Activated naive CD8-positive, alpha-beta T cell treated with anti-CD3 and anti-CD28 coated beads, Interleukin-2, amount 10 ng/mL, durations not matched to agents 7 days and 5 days (primary cell): ENCODE data around the gene IL22. TPM values are rescaled to one million over a fixed set of nuclear protein-coding genes. Genes with fewer than 3 reads are reported as not detected.

ENCODE experiments used
- ATAC-seq: fragments of 150-1000 bp; cut with Tn5 transposase; one replicate; pipeline ENCODE4 v1.10.0; 2021; ENCODE audit warnings: low read depth, moderate library complexity
- POLR2A ChIA-PET: fragments of 350-600 bp; sonication (Branson Sonifier 250); formaldehyde crosslinking; loops from one replicate; lab custom pipeline; 2021; ENCODE audit warnings: antibody characterized with exemption; lab: Charles Lee
- DNase-seq: peaks from one replicate; pipeline ENCODE4 v3.0.0; 2021
- H3K27ac Mint-ChIP-seq: one replicate; pipeline ENCODE4 v1.8.0; 2022; ENCODE audit warnings: mild to moderate bottlenecking, mixed read lengths
- H3K27me3 Mint-ChIP-seq: one replicate; pipeline ENCODE4 v1.8.0; 2022; ENCODE audit warnings: mild to moderate bottlenecking, moderate library complexity, mixed read lengths
- H3K36me3 Mint-ChIP-seq: one replicate; pipeline ENCODE4 v1.8.0; 2021; ENCODE audit warnings: mild to moderate bottlenecking, mixed read lengths
- H3K4me1 Mint-ChIP-seq: one replicate; pipeline ENCODE4 v1.8.0; 2021; ENCODE audit warnings: mixed read lengths
- H3K4me3 Mint-ChIP-seq: one replicate; pipeline ENCODE4 v1.8.0; 2022; ENCODE audit warnings: mild to moderate bottlenecking, moderate library complexity, mixed read lengths
- H3K9me3 Mint-ChIP-seq: one replicate; pipeline ENCODE4 v1.8.0; 2021; ENCODE audit warnings: mixed read lengths
- total RNA-seq, 2 experiments: library from RNA; stranded (reverse); gene quantifications; one replicate each; pipeline ENCODE4 v1.2.3, GENCODE V29; 2021

IL22 gene
- total RNA-seq, 2 experiments from 2014 or later: not detected

DNA sequence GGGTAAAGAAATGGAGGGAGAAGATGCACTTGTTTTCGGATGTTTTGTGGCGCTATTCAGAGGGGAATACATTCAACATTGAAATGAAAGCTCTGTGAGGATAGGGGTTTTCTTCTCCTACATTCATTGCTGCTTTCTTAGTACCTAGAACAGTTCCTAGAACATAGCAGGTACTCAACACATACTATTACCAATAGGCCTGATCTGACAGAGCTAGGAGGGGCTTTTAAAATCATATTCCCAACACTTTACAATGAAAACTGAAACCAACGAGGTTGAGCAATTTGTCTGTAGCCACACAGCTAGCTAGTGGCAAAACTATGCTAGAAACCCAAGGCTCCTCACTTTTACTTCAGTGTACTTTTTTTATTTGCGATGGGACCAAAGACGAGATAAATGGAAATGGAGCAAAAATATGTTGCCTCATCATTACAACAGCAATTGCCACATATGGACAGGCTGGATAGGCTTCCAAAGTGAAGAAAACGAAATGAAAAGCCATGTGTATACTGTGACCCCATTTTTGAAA is 23.1 kb upstream of the IL22 start:
- no peaks in the 10 kb centered on the region for H3K27me3 Mint-ChIP-seq
- H3K36me3 Mint-ChIP-seq: no peaks in the 10 kb centered on the region
- no peak for DNase-seq
- H3K9me3 Mint-ChIP-seq: peaks cover 1% of the 10 kb centered on the region
- POLR2A ChIA-PET: interaction anchor here (1.0 kb wide), 1 partner anchor 16 kb away, joined by 3 read pairs; no protein-coding TSS in a partner anchor
- no peak overlapping the region for H3K27ac Mint-ChIP-seq
- H3K4me1 Mint-ChIP-seq: peaks cover 22% of the 10 kb centered on the region
- no peak overlapping the region for H3K4me3 Mint-ChIP-seq
- no peak for ATAC-seq

DNA sequence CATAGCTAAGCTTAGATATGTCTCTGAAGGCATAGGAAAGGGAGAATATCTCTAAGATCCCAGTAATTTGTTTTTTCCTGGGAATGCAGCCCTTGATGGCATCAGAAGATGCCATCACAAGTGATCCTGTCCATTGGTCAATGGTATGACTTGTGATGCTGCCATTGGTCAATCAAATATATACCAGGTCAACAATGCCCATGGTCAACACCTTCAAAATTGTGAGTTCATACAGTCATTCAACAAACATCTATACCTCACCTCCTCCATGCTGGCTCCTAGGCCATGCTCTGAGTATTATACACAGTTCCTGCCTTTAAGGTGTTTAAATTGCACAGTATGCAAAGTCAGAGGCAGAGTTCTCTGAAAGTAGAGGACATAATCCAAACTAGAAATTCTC is 19.3 kb upstream of the IL22 start:
- Mint-ChIP-seq H3K27ac (no peak overlapping the region), H3K4me1 (peaks cover 38% of the 10 kb centered on the region), H3K9me3 (peaks cover 1% of the 10 kb centered on the region), H3K4me3 (no peak overlapping the region), H3K36me3 (peaks cover 3% of the 10 kb centered on the region), H3K27me3 (peaks cover 4% of the 10 kb centered on the region)
- ATAC-seq: no peak
- no peak for DNase-seq
- POLR2A ChIA-PET: no interaction called here

DNA sequence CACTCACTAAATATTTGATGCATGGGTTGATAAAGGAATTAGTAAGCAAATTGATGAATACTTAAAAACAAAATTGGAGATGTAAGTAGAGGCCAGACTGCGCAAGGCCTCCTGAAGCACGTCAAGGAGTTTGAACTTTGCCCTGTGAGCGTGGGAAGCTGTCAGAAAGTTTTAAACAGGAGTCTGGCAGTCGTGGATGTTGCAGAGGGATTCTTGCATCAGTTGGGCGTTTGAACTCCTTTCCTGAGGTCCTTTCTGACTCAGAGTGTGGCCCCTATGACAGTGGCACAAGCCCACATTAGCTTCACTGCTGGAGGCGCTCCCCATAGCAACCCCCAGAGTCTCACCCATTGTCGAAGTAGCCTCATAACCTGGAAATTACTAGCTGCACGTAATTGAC is 17.9 kb upstream of the IL22 start:
- no peak for DNase-seq
- Mint-ChIP-seq H3K4me3 (no peak overlapping the region), H3K27me3 (peaks cover 6% of the 10 kb centered on the region), H3K4me1 (peaks cover 40% of the 10 kb centered on the region), H3K36me3 (peaks cover 3% of the 10 kb centered on the region), H3K27ac (no peak overlapping the region), H3K9me3 (peaks cover 1% of the 10 kb centered on the region)
- no peak for ATAC-seq
- POLR2A ChIA-PET: interaction anchor here (0.6 to 1.1 kb wide), 2 partner anchors 191 to 255 kb away, joined by 4 to 5 read pairs; no protein-coding TSS in a partner anchor

DNA sequence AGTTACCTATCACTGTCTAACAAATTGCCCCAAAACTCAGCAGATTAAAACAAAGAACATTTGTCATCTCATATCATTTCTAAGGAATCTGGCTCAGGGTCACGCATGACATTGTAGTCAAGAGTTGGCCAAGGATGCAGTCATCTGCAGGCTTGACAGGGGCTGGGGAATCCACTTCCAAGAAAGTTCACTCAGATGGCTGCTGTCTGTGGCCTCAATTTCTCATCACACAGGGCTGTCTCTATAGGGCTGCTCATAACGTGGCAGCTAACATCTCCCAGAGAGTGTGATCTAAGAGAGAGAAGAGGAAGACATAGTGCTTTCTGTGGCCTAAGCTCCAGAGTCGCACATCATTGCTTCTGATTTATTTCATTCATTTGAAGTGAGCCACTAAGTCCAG is 17.0 kb upstream of the IL22 start:
- Mint-ChIP-seq H3K4me3 (no peak overlapping the region), H3K27ac (no peak overlapping the region), H3K27me3 (peaks cover 6% of the 10 kb centered on the region), H3K36me3 (peaks cover 5% of the 10 kb centered on the region), H3K4me1 (peaks cover 38% of the 10 kb centered on the region), H3K9me3 (peaks cover 1% of the 10 kb centered on the region)
- POLR2A ChIA-PET: no interaction called here
- DNase-seq: no peak
- no peak for ATAC-seq

DNA sequence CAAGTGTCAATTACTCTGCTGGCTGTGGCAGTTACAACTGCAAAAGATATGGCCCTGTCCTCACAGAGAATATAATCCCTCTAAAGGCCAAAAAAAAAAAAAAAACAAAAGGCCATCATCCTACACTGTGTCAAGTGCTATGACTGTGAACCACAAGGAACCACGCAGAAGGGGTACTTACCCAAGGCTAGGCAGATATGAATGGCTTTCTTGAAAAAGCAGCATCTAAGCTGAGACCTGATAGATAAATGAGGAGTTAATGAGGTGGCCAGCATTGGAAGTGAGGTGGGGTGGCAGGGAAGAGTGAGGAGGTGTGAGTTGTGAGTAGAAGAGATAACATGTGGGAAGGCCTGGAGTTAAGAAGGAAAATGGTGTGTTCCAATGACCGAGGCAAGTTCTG is 16.4 kb upstream of the IL22 start:
- Mint-ChIP-seq H3K27me3 (peaks cover 6% of the 10 kb centered on the region), H3K4me1 (peaks cover 38% of the 10 kb centered on the region), H3K9me3 (no peaks in the 10 kb centered on the region), H3K4me3 (no peak overlapping the region), H3K27ac (no peak overlapping the region), H3K36me3 (peaks cover 5% of the 10 kb centered on the region)
- POLR2A ChIA-PET: interaction anchor here (1.0 kb wide), 1 partner anchor 29 kb away, joined by 3 read pairs; no protein-coding TSS in a partner anchor
- DNase-seq: no peak
- no peak for ATAC-seq

DNA sequence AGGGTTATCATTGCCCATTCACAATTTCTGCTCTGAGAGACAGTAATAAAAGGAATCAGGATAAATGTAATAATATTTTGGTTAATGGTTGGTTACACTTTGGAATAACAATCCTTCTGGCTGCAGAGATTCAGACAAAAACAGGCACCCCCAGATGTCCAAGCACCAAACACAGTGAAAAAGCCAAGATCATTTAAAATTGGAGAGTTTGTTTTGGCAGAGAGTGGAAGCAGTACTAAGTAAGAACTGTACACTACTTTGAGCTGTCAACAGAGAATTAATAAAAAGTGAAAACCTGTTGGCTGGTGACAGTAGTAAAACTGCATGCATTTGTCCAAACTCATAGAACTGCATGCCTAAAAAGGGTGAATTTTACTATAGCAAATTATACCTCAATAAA is 15.6 kb upstream of the IL22 start:
- H3K4me3 Mint-ChIP-seq: no peak overlapping the region
- peaks cover 38% of the 10 kb centered on the region for H3K4me1 Mint-ChIP-seq

DNA sequence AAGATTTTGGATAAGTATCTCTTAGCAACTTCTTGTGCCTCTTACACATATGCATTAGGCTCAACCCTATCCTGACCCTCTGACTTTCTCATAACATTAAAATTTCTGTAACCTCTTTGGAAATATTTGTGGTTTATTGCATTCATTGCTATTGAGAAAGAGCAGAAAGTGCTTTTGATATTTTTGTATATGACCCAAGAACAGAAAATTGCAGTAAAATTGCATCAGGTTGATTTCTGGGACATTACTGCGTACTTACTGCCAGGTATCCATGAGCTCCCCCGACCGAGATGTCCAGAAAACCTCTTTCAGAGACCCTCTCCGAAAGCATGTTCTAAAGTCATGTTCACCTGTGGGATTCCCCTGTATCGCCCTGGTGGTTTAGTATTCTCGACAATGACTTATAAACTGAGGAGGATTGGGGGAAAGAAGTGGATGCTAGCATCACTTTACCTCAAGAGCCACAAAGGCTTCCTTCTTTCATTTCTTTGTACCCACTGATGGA is 14.5 kb upstream of the IL22 start:
- POLR2A ChIA-PET: no interaction called here
- peak overlapping the region; percentile 18 for H3K4me3 Mint-ChIP-seq

More for the DNA sequence above, 15.6 kb upstream of the IL22 start:
- peaks cover 5% of the 10 kb centered on the region for H3K36me3 Mint-ChIP-seq
- no peak for DNase-seq
- POLR2A ChIA-PET: interaction anchor here (1.0 kb wide), 1 partner anchor 28 kb away, joined by 3 read pairs; no protein-coding TSS in a partner anchor
- H3K27me3 Mint-ChIP-seq: peaks cover 6% of the 10 kb centered on the region
- ATAC-seq: no peak
- H3K9me3 Mint-ChIP-seq: no peaks in the 10 kb centered on the region
- no peak overlapping the region for H3K27ac Mint-ChIP-seq

DNA sequence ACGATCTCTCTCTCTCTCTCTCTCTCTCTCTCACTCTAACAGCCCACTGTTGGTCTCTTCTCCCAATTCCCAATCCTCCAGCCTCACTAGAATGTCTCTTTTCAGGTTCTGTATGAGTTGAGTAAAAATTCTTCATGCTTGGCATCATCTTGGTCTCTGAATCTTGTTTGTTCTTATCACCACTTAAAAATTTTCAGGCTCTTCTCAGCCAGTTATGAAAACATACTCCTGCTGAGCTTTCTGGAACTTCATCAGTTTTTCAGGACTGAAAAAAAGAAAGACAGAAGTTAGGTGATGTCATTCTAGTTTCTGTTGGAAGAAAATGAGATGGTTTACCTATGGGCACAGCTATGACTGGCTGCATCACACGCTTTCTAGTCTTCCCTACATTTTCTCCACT is 11.5 kb upstream of the IL22 start:
- H3K4me3 Mint-ChIP-seq: no peak overlapping the region
- peaks cover 4% of the 10 kb centered on the region for H3K27me3 Mint-ChIP-seq
- H3K27ac Mint-ChIP-seq: no peak overlapping the region
- H3K4me1 Mint-ChIP-seq: peaks cover 50% of the 10 kb centered on the region
- no peak for DNase-seq
- ATAC-seq: no peak
- POLR2A ChIA-PET: interaction anchor here (0.8 kb wide), 1 partner anchor 13 kb away, joined by 3 read pairs; no protein-coding TSS in a partner anchor
- H3K9me3 Mint-ChIP-seq: no peaks in the 10 kb centered on the region
- peaks cover 8% of the 10 kb centered on the region for H3K36me3 Mint-ChIP-seq

More for the DNA sequence above, 14.5 kb upstream of the IL22 start:
- ATAC-seq (peak; percentile 74), DNase-seq (no peak)
- H3K9me3 Mint-ChIP-seq: no peaks in the 10 kb centered on the region
- peaks cover 38% of the 10 kb centered on the region for H3K4me1 Mint-ChIP-seq
- peaks cover 6% of the 10 kb centered on the region for H3K27me3 Mint-ChIP-seq
- peaks cover 5% of the 10 kb centered on the region for H3K36me3 Mint-ChIP-seq
- H3K27ac Mint-ChIP-seq: peak overlapping the region; percentile 57

DNA sequence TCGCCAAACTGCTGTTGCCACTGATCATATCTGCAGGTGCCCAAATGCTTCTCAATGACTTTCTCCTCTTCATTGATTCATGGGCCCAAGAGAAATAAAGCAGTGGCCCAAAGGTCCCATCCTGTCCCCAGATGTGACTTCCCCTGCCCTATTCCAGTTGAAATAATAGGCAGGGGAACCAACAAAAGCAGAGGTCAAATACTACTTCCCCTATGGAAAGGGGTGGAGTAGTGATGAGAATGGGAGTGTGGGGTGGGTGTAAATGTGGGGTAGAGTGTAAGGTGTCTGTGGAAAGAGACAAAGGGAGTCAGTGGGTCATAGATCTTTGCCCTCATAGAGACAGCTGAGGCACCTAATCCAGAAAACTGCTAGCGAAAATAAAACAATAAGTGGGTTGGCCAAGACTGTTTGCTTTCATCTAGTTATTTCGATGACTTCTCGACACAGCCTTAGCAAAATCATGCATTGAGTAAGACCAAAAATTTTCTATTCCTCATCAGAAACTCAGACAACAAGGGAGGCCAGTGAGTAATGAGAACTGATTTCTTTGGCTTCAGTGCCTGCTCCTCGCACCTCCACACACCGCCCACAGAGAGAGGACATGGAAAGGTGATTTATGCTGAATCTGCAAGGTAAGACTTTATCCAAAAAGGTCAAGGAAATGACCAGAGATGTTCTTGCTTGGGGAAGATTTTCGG is 10.9 kb upstream of the IL22 start:
- Mint-ChIP-seq H3K36me3 (peaks cover 6% of the 10 kb centered on the region), H3K4me3 (no peak overlapping the region), H3K9me3 (no peaks in the 10 kb centered on the region), H3K4me1 (peaks cover 51% of the 10 kb centered on the region), H3K27ac (no peak overlapping the region), H3K27me3 (peaks cover 4% of the 10 kb centered on the region)
- DNase-seq (no peak), ATAC-seq (no peak)
- POLR2A ChIA-PET: no interaction called here

DNA sequence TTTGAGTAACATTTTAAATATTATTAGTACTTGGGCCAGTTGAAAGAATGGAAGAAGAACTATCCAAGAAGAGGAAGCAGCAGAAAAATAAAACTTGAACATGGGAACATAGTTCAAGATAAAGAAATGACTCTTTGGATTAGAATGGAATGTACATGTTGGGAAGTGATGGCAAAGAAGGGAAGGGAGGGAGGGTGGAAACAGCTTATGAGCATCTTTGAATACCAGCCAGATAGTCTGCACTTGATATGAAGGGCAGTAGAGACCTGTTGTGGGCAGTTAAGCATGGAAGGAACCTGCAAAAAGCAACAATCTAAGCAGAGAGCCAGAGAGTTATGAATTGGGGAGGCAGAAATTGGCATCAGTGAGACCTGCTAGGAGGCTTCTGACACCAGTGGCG is 10.0 kb upstream of the IL22 start:
- peaks cover 5% of the 10 kb centered on the region for H3K27me3 Mint-ChIP-seq
- H3K27ac Mint-ChIP-seq: no peak overlapping the region
- H3K36me3 Mint-ChIP-seq: peaks cover 6% of the 10 kb centered on the region
- POLR2A ChIA-PET: no interaction called here
- no peak overlapping the region for H3K4me3 Mint-ChIP-seq
- H3K9me3 Mint-ChIP-seq: no peaks in the 10 kb centered on the region
- H3K4me1 Mint-ChIP-seq: peaks cover 47% of the 10 kb centered on the region
- ATAC-seq: no peak
- no peak for DNase-seq

DNA sequence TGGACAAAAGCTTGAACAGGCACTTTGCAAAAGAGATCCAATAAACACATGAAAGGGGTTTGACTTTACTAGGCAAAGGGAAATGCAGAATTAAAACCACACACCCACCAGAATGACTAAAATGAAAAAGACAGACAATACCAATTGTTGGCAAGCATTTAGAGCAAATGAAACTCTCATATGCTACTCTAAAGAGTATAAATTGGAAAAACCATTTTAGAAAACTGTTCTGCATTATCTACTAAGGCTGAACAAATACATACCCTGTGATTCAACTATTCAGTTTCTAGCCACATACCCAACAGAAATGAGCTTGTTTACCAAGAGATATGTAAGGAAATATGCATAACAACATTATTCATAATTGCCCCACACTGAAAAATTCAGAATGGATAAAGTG is 8.5 kb upstream of the IL22 start:
- Mint-ChIP-seq H3K4me3 (no peak overlapping the region), H3K4me1 (peaks cover 36% of the 10 kb centered on the region), H3K27ac (no peak overlapping the region), H3K9me3 (no peaks in the 10 kb centered on the region), H3K27me3 (peaks cover 5% of the 10 kb centered on the region), H3K36me3 (peaks cover 9% of the 10 kb centered on the region)
- no peak for DNase-seq
- no peak for ATAC-seq
- POLR2A ChIA-PET: no interaction called here

DNA sequence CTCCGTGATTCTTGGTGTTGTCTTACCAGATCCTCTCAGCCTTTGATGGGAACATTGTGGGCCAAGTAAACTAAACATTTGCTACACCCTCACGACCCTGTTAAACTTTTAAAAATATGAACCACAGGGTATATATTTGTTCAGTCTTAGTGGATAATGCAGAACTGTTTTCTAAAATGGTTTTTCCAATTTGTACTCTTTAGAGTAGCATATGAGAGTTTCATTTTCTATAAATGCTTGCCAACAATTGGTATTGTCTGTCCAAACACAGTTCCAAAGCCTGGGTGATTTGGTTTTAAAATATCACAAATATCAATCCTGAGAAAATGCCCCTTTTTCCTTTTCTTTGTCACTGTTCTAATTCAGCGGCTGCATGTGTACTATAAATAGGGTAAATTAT is 6.7 kb upstream of the IL22 start:
- H3K9me3 Mint-ChIP-seq: no peaks in the 10 kb centered on the region
- H3K4me3 Mint-ChIP-seq: no peak overlapping the region
- POLR2A ChIA-PET: no interaction called here
- H3K27ac Mint-ChIP-seq: no peak overlapping the region
- H3K27me3 Mint-ChIP-seq: peaks cover 8% of the 10 kb centered on the region
- ATAC-seq (no peak), DNase-seq (no peak)
- peaks cover 7% of the 10 kb centered on the region for H3K36me3 Mint-ChIP-seq
- peaks cover 29% of the 10 kb centered on the region for H3K4me1 Mint-ChIP-seq

DNA sequence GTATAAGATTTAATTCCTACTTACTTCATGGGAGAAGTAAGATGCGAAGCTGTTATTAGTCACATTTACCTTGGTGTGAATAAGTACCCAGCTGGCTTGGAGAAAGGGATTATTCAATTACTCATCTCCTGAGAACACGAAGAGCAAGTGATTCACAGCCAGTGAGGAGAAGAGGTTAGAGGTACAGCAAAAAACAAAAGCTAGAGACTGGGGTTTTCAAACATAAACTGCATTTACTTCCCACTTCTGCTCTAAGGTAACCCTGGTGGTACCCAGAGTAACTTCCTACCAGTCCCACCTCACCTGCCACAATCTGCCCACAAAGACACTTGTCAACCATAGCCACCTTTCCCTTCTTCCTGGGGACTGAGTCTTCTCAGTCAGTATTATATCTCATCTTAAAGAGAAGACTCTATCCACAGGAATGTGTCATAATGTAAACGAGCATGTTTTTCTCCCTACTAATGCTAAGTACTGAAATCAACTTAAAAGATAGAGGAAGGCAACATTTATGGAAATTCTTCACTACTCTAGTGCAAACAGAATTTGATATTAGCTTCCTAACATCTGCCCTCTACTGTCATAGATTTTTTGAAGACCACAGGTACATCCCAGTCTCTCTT is 6.0 kb upstream of the IL22 start:
- Mint-ChIP-seq H3K4me3 (peak overlapping the region; percentile 11), H3K27me3 (peaks cover 8% of the 10 kb centered on the region), H3K9me3 (no peaks in the 10 kb centered on the region), H3K27ac (peak overlapping the region; percentile 32), H3K4me1 (peaks cover 28% of the 10 kb centered on the region), H3K36me3 (peaks cover 7% of the 10 kb centered on the region)
- POLR2A ChIA-PET: no interaction called here
- no peak for DNase-seq
- peak; percentile 84 for ATAC-seq
